ENCODE measurements around the gene MEG3.

MEG3 gene

GRCh38 chr14:100825713-100826331, at the start of gene MEG3:
MEG3 (plus strand) TSS chr14:100826118.
- Histone ChIP-seq H3K9ac (ENCODE audit: low read length) (peak within 1 kb of the TSS; percentile 40), H3K4me1 (ENCODE audit: control insufficient read depth, insufficient read depth, low read length) (no peaks in the 10 kb centered on the region), H3K4me3 (ENCODE audit: low read length) (peak within 1 kb of the TSS; percentile 40), H3K36me3 (ENCODE audit: control insufficient read depth, insufficient read depth, low read length) (no peaks in the 10 kb centered on the region), H3K27me3 (ENCODE audit: control insufficient read depth, insufficient read depth, low read length) (peaks cover 5% of the 10 kb centered on the region), H3K27ac (ENCODE audit: low read depth, low read length) (no peak within 1 kb of the TSS)

DNA sequence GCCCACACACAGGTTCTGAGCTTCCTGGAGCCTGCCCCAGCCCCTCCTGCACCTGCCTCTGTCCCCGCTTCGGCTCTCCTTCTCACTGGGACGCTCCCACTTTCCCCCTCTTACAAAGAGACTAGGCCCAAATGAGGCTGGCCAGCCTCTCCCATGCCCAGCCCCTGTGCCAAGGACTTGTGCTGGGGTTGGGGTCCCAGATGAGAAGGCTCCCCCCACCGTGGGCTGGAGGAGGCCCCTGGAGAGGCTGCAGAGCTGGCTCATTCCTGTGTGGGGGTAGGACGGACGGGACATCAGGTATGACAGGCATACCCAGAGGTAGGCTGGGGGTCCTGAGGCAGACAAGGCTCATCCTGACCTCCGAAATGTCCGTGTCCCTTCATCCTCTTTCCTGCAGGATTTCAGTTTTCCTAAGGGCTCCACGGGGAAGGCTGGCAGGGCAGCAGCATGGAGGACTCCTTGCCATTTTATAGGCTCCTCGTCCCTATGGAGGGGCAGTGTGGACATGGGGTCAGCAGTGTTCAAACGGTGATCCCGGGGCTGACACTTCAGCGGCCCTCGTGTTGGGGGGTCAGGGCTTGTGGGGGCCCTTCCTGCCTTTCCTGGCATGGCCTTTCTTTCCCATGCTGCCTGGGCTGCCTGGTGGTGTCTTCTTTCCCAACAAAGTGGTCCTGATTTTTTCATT, 49.1 kb upstream of the MEG3 start:
- no peak overlapping the region for H3K9ac ChIP-seq (ENCODE audit: low read length)
- H3K27ac ChIP-seq (ENCODE audit: low read depth, low read length) = no peak overlapping the region
- H3K27me3 ChIP-seq (ENCODE audit: control insufficient read depth, insufficient read depth, low read length) = no peaks in the 10 kb centered on the region
- H3K4me3 ChIP-seq (ENCODE audit: low read length) = no peak overlapping the region
- no peaks in the 10 kb centered on the region for H3K36me3 ChIP-seq (ENCODE audit: control insufficient read depth, insufficient read depth, low read length)
- H3K4me1 ChIP-seq (ENCODE audit: control insufficient read depth, insufficient read depth, low read length) = no peaks in the 10 kb centered on the region

DNA sequence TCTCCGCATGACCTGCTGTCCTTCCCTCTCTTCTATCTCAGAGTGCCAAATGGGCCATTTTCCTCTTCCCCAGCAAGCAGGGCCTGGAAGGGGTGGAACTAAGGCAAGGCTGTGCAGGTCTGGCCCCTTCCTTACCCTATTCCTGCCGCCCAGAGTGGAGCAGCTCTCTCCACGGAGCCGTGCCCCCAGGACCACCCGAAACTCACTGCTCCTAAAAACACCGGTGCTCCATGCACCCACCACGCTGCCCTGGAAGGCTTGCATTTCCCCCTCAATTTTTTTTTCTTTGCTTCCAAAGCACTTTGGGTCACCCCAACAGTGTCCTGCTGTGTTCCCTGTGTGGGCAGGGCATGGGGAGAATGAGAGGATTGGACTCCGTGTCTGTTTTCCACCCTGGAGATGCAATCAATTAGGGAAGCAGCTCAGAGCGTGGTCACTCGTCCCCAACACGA, 48.5 kb upstream of the MEG3 start:
- Histone ChIP-seq H3K9ac (ENCODE audit: low read length) (no peak overlapping the region), H3K4me3 (ENCODE audit: low read length) (no peak overlapping the region), H3K27ac (ENCODE audit: low read depth, low read length) (no peak overlapping the region), H3K4me1 (ENCODE audit: control insufficient read depth, insufficient read depth, low read length) (no peaks in the 10 kb centered on the region), H3K36me3 (ENCODE audit: control insufficient read depth, insufficient read depth, low read length) (no peaks in the 10 kb centered on the region), H3K27me3 (ENCODE audit: control insufficient read depth, insufficient read depth, low read length) (no peaks in the 10 kb centered on the region)

DNA sequence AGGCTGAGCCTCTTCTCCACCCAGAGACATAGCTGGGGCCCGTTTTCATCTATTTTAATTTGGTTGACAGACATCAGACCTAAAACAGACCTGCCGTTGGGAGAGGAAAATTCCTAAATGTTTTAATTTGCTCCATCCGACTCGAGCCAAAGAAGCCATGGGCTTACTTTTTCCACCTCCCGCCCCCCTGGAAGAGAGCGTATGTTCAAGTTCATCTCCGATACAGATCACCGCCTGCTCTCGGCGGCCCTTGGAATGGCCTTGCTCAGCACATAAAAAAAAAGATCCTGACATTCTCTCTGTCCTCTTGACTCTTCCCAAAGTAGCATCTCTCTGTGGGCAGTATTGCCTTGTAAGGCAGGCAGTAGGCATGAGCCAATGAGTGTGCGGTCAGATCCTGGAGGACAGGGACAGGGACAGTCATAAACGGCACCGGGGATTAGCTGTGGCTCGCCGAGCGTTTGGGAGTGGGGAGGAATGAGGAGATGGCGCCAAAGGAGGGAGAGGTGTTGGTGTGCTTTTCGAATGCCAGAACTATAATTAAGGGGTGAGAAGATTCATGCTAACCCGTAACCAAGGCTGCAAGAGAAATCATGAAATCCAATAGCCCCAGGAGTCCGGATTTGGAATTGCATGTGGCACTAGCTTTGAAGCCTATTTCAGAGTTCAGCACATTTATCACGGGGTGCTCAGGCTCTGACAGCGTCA, 47.9 kb upstream of the MEG3 start:
- Histone ChIP-seq H3K36me3 (ENCODE audit: control insufficient read depth, insufficient read depth, low read length) (no peaks in the 10 kb centered on the region), H3K27me3 (ENCODE audit: control insufficient read depth, insufficient read depth, low read length) (no peaks in the 10 kb centered on the region), H3K9ac (ENCODE audit: low read length) (no peak overlapping the region), H3K27ac (ENCODE audit: low read depth, low read length) (no peak overlapping the region), H3K4me3 (ENCODE audit: low read length) (no peak overlapping the region), H3K4me1 (ENCODE audit: control insufficient read depth, insufficient read depth, low read length) (no peaks in the 10 kb centered on the region)

DNA sequence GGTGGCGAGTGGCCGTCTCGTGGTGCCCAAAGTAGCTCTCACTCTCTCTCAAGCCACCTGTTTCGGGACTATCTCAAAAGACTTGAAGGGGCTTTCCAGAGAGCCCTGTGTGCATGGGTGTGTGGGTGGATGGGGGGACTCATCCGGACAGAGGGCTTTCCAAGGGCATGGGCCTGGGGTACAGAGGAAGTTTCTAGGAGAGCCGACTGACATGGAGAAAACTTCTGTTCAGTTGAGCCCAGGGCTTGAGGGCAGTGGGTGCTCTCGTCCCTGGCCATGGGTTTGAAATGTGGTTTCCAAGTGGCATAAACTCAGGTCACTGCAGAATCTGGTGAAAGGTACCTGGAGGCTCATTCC, 47.4 kb upstream of the MEG3 start:
- no peaks in the 10 kb centered on the region for H3K27me3 ChIP-seq (ENCODE audit: control insufficient read depth, insufficient read depth, low read length)
- H3K9ac ChIP-seq (ENCODE audit: low read length) = no peak overlapping the region
- H3K4me3 ChIP-seq (ENCODE audit: low read length) = no peak overlapping the region
- no peaks in the 10 kb centered on the region for H3K36me3 ChIP-seq (ENCODE audit: control insufficient read depth, insufficient read depth, low read length)
- H3K27ac ChIP-seq (ENCODE audit: low read depth, low read length) = no peak overlapping the region
- H3K4me1 ChIP-seq (ENCODE audit: control insufficient read depth, insufficient read depth, low read length) = no peaks in the 10 kb centered on the region

GRCh38 chr14:100778951-100779690, 46.8 kb upstream of the MEG3 start:
- Histone ChIP-seq H3K4me3 (ENCODE audit: low read length) (no peak overlapping the region), H3K9ac (ENCODE audit: low read length) (no peak overlapping the region), H3K27ac (ENCODE audit: low read depth, low read length) (no peak overlapping the region), H3K36me3 (ENCODE audit: control insufficient read depth, insufficient read depth, low read length) (no peaks in the 10 kb centered on the region), H3K27me3 (ENCODE audit: control insufficient read depth, insufficient read depth, low read length) (no peaks in the 10 kb centered on the region), H3K4me1 (ENCODE audit: control insufficient read depth, insufficient read depth, low read length) (no peaks in the 10 kb centered on the region)

DNA sequence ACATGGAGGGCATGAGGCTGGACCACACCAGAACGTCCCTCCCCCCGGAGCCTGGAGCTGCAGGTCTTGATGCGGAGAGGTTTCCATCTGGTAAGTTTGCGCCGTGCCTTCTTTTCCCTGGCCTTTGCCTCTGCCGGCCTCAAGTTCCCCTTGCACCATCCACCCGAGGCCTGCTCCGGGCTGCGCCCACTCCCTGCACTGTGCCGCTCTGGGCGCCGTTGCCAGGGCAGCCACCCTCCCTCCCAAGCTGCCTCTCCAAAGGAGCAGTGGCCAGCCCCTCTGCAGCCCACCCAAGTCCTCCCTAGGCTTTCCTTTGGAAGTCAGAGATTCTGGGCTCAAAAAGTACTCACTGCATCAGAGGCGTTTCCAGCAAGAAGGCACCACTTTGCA, 46.2 kb upstream of the MEG3 start:
- Histone ChIP-seq H3K27me3 (ENCODE audit: control insufficient read depth, insufficient read depth, low read length) (no peaks in the 10 kb centered on the region), H3K27ac (ENCODE audit: low read depth, low read length) (no peak overlapping the region), H3K4me3 (ENCODE audit: low read length) (no peak overlapping the region), H3K36me3 (ENCODE audit: control insufficient read depth, insufficient read depth, low read length) (no peaks in the 10 kb centered on the region), H3K4me1 (ENCODE audit: control insufficient read depth, insufficient read depth, low read length) (no peaks in the 10 kb centered on the region), H3K9ac (ENCODE audit: low read length) (no peak overlapping the region)

- no peak overlapping the region for H3K4me3 ChIP-seq (ENCODE audit: low read length)
- H3K9ac ChIP-seq (ENCODE audit: low read length) = no peak overlapping the region
- no peak overlapping the region for H3K27ac ChIP-seq (ENCODE audit: low read depth, low read length)
- H3K36me3 ChIP-seq (ENCODE audit: control insufficient read depth, insufficient read depth, low read length) = no peaks in the 10 kb centered on the region
- no peaks in the 10 kb centered on the region for H3K27me3 ChIP-seq (ENCODE audit: control insufficient read depth, insufficient read depth, low read length)
- H3K4me1 ChIP-seq (ENCODE audit: control insufficient read depth, insufficient read depth, low read length) = no peaks in the 10 kb centered on the region
Measured at GRCh38 chr14:100780246-100780645, 45.7 kb upstream of the MEG3 start.

- H3K36me3 ChIP-seq (ENCODE audit: control insufficient read depth, insufficient read depth, low read length) = no peaks in the 10 kb centered on the region
Measured at GRCh38 chr14:100780646-100781355, 45.1 kb upstream of the MEG3 start.

DNA sequence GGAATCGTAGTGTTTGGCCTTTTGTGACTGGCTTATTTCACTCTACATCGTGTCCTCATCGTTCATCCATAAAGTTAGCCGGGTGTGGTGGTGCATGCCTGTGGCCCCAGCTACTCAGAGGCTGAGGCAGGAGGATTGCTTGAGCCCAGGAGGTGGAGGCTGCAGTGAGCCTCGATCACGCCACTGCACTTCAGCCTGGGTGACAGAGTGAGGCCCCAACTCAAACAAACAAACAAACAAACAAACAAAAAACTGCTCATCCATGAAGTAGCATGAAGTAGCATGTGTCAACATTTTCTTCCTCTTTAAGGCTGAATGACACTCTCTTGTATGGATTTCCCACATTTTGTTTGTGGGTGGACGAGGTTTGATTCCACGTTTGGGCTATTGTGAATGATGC, 44.0 kb upstream of the MEG3 start:
- Histone ChIP-seq H3K4me3 (ENCODE audit: low read length) (no peak overlapping the region), H3K27me3 (ENCODE audit: control insufficient read depth, insufficient read depth, low read length) (no peaks in the 10 kb centered on the region)

More at GRCh38 chr14:100780646-100781355, 45.1 kb upstream of the MEG3 start:
- H3K4me1 ChIP-seq (ENCODE audit: control insufficient read depth, insufficient read depth, low read length) = no peaks in the 10 kb centered on the region
- H3K9ac ChIP-seq (ENCODE audit: low read length) = no peak overlapping the region
- H3K27ac ChIP-seq (ENCODE audit: low read depth, low read length) = no peak overlapping the region
- H3K27me3 ChIP-seq (ENCODE audit: control insufficient read depth, insufficient read depth, low read length) = no peaks in the 10 kb centered on the region
- no peak overlapping the region for H3K4me3 ChIP-seq (ENCODE audit: low read length)

GRCh38 chr14:100782516-100783320, 43.2 kb upstream of the MEG3 start:
- Histone ChIP-seq H3K4me3 (ENCODE audit: low read length) (no peak overlapping the region), H3K27me3 (ENCODE audit: control insufficient read depth, insufficient read depth, low read length) (no peaks in the 10 kb centered on the region), H3K4me1 (ENCODE audit: control insufficient read depth, insufficient read depth, low read length) (no peaks in the 10 kb centered on the region), H3K36me3 (ENCODE audit: control insufficient read depth, insufficient read depth, low read length) (no peaks in the 10 kb centered on the region), H3K9ac (ENCODE audit: low read length) (no peak overlapping the region), H3K27ac (ENCODE audit: low read depth, low read length) (no peak overlapping the region)

More for the DNA sequence above, 44.0 kb upstream of the MEG3 start:
- H3K27ac ChIP-seq (ENCODE audit: low read depth, low read length) = no peak overlapping the region
- H3K9ac ChIP-seq (ENCODE audit: low read length) = no peak overlapping the region
- no peaks in the 10 kb centered on the region for H3K36me3 ChIP-seq (ENCODE audit: control insufficient read depth, insufficient read depth, low read length)
- no peaks in the 10 kb centered on the region for H3K4me1 ChIP-seq (ENCODE audit: control insufficient read depth, insufficient read depth, low read length)
